C4-2B (cell line): ENCODE data around the gene CRYGN.

Source experiments
- H3K27ac ChIP-seq: fragments of 450-650 bp; 2 replicates; pipeline ENCODE4 v1.5.1; 2017
- CTCF ChIP-seq: fragments of 450-650 bp; conservative IDR thresholded peaks from 2 replicates; pipeline ENCODE4 v1.5.1; 2017; ENCODE audit warnings: mild to moderate bottlenecking
- ZFX ChIP-seq: fragments of 450-650 bp; IDR thresholded peaks from 2 replicates; pipeline ENCODE4 v1.6.1; 2017

The CRYGN gene

GRCh38 chr7:151408839-151409666, 30.9 kb downstream of the CRYGN start:
- TF ChIP-seq ZFX (no peak), CTCF (no peak)
- H3K27ac ChIP-seq, result no peak overlapping the region

- no peak overlapping the region for H3K27ac ChIP-seq
- no peak for TF ChIP-seq ZFX
- TF ChIP-seq CTCF, result no peak
Measured at GRCh38 chr7:151408498-151408838, 31.5 kb downstream of the CRYGN start.

- no peak for TF ChIP-seq ZFX
Measured at GRCh38 chr7:151406886-151407583, 32.9 kb downstream of the CRYGN start.

GRCh38 chr7:151406051-151406875, 33.7 kb downstream of the CRYGN start:
- H3K27ac ChIP-seq, result no peak overlapping the region
- TF ChIP-seq ZFX, result no peak
- no peak for TF ChIP-seq CTCF

More at GRCh38 chr7:151406886-151407583, 32.9 kb downstream of the CRYGN start:
- H3K27ac ChIP-seq, result no peak overlapping the region

GRCh38 chr7:151405588-151405987, 34.4 kb downstream of the CRYGN start:
- no peak overlapping the region for H3K27ac ChIP-seq
- TF ChIP-seq ZFX, result no peak
- no peak for TF ChIP-seq CTCF

GRCh38 chr7:151405056-151405455, 34.9 kb downstream of the CRYGN start:
- TF ChIP-seq CTCF (no peak), ZFX (no peak)
- no peak overlapping the region for H3K27ac ChIP-seq

GRCh38 chr7:151404216-151405011, 35.5 kb downstream of the CRYGN start:
- H3K27ac ChIP-seq, result no peak overlapping the region
- TF ChIP-seq CTCF, result no peak
- TF ChIP-seq ZFX, result no peak
